Esophagus squamous epithelium (tissue), 5 donors: ENCODE results near the gene NMNAT1. TPM values are rescaled to one million over a fixed set of nuclear protein-coding genes. Genes with fewer than 3 reads are reported as not detected.

Experiments
- DNase-seq: peaks from one replicate; lab custom pipeline; 2025; lab: John Stamatoyannopoulos, UW
- H3K27ac ChIP-seq, 4 donors: fragments of 200-600 bp; sonication (generic); one replicate each; pipeline ENCODE4 v1.5.1; 2016 to 2019; ENCODE audit warnings: mild to moderate bottlenecking in 1 of 4
- H3K27me3 ChIP-seq, 4 donors: fragments of 200-600 bp; sonication (generic); 1 replicate in 3 of 4; 2 replicates in 1 of 4; pipeline versions ENCODE4 v1.5.1 to v1.6.0; 2017 to 2021; ENCODE audit warnings: antibody characterized with exemption in 1 of 4
- H3K36me3 ChIP-seq, 3 donors: fragments of 200-600 bp; sonication (generic); one replicate each; pipeline ENCODE4 v1.5.1; 2016 to 2019
- H3K4me1 ChIP-seq, 3 donors: fragments of 200-600 bp; sonication (generic); one replicate each; pipeline ENCODE4 v1.5.1; 2017 to 2019
- H3K4me3 ChIP-seq, 4 donors: fragments of 200-600 bp; sonication (generic); 1 replicate in 3 of 4; 2 replicates in 1 of 4; pipeline ENCODE4 v1.5.1; 2016 to 2019; ENCODE audit warnings: mild to moderate bottlenecking in 2 of 4, moderate library complexity in 1 of 4
- H3K9me3 ChIP-seq, 3 donors: fragments of 200-600 bp; sonication (generic); one replicate each; pipeline ENCODE4 v1.5.1; 2016 to 2019
- POLR2A ChIP-seq, 4 donors: fragments of 450-650 bp; IDR thresholded peaks; one replicate each; pipeline ENCODE4 v1.6.1; 2017; ENCODE audit warnings: antibody characterized with exemption in 4 of 4, mild to moderate bottlenecking in 4 of 4, moderate library complexity in 3 of 4
- WGBS, 2 donors: methylation state at CpG; one replicate each; pipeline ENCODE4 v1.1.5; 2018; 5-methylcytosine and 5-hydroxymethylcytosine counted together
- intact Hi-C: fragments of 100-400 bp; cut with DNase I; formaldehyde crosslinking; loops from one replicate; pipeline ENCODE4 v1.15.0; 2022
- total RNA-seq, 4 donors: library from RNA; depleted of rRNA; stranded (reverse); fragments of >200 nt; gene quantifications; one replicate each; pipeline ENCODE4 v1.1.0, GENCODE V29; 2016
- TF ChIP-seq, protein P1 (sequence below), 6 experiments: fragments of 450-650 bp in 4 of 6; fragments of 200-600 bp in 2 of 6; sonication (generic) in 2 of 6; IDR thresholded peaks; one replicate each; pipeline ENCODE4 v1.5.1; 2016 to 2019; ENCODE audit warnings: antibody characterized with exemption in 6 of 6, mild to moderate bottlenecking in 4 of 6, moderate library complexity in 4 of 6
- donor health status: DM: yes; HTN: yes; CAD: no.

The NMNAT1 gene
- total RNA-seq, 4 donors from 2014 or later: 3.9 to 7.9 (median 6.0) TPM

DNA sequence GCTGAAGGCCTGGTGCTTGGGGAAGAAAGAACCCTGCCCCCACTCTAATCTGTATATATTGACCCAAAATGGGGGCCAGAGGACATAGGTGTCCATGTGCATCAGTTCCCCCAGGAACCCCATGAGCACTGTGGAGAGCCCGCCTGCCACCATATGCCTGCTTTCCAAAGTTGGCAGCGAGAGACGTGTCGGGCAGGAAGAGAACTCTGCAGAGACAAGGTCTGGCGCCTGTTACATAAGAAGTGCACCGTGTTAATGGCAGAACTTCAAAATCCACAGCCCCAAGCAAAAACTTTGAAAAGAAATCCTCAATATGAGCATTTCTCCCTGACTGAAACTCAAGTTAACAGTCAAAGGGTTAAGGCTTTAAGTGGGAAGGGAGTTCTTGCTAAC is 41.2 kb upstream of the NMNAT1 start:
- Histone ChIP-seq H3K9me3 (no peaks in the 10 kb centered on the region), H3K4me3 (no peak overlapping the region), H3K27ac (peak overlapping the region; percentile 42 to 84 (median 80)), H3K36me3 (no peaks in the 10 kb centered on the region), H3K27me3 (no peaks in the 10 kb centered on the region), H3K4me1 (peaks cover 12 to 96% (median 29%) of the 10 kb centered on the region in 3 donors)
- WGBS, 2 donors: 25 to 47% methylated on average over 4 to 6 of the region's 6 CpGs
- TF ChIP-seq, protein P1, sequence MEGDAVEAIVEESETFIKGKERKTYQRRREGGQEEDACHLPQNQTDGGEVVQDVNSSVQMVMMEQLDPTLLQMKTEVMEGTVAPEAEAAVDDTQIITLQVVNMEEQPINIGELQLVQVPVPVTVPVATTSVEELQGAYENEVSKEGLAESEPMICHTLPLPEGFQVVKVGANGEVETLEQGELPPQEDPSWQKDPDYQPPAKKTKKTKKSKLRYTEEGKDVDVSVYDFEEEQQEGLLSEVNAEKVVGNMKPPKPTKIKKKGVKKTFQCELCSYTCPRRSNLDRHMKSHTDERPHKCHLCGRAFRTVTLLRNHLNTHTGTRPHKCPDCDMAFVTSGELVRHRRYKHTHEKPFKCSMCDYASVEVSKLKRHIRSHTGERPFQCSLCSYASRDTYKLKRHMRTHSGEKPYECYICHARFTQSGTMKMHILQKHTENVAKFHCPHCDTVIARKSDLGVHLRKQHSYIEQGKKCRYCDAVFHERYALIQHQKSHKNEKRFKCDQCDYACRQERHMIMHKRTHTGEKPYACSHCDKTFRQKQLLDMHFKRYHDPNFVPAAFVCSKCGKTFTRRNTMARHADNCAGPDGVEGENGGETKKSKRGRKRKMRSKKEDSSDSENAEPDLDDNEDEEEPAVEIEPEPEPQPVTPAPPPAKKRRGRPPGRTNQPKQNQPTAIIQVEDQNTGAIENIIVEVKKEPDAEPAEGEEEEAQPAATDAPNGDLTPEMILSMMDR (IDR thresholded peaks at IDR 0.05): no peak
- TF ChIP-seq POLR2A (IDR thresholded peaks at IDR 0.05): no peak
- DNase-seq: no peak
- intact Hi-C loops: no loop called here

DNA sequence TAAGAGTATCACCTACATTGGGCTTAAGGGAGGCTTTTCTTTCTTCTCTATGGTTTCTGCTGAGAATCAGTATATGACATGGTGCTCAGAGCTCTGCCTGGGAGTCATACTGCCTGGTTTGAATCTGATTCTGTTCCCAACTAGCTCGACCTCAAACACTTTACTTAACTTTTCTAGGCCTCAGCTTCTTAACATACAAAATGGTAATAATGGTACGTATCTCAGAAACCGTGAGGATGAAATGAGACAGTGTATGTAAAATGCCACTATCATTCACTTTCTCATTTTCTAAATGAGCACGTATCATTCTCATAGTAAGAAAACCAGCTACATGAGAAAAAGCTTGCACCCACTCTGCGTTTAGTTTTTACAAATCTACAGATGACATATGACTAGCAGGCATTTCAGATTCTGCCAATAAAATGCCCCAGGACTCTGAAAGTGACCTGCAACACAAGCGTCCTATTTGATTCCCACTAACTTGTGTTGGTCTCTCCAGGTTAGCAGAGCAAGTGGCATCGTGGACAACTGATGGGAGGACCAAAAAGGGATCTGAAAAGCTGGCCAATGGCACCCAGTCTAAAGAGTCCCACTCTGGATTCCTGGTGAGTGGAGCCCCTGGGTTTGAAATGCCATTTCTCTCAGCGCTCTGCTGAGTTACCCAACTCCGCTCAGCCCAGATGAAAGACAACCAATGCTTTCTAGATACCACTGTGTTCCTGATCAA is 39.3 kb upstream of the NMNAT1 start:
- intact Hi-C loops: no loop called here
- Histone ChIP-seq H3K27ac (peak overlapping the region in 2 of 4 donors; percentile 62 to 84), H3K27me3 (no peaks in the 10 kb centered on the region), H3K36me3 (no peaks in the 10 kb centered on the region), H3K9me3 (no peaks in the 10 kb centered on the region), H3K4me1 (peaks cover 19 to 100% (median 37%) of the 10 kb centered on the region in 3 donors), H3K4me3 (no peak overlapping the region)
- TF ChIP-seq POLR2A (IDR thresholded peaks at IDR 0.05): no peak
- TF ChIP-seq, protein P1 (IDR thresholded peaks at IDR 0.05): no peak
- DNase-seq: no peak
- WGBS, 2 donors: 72 to 82% methylated on average over 7 to 8 of the region's 9 CpGs

DNA sequence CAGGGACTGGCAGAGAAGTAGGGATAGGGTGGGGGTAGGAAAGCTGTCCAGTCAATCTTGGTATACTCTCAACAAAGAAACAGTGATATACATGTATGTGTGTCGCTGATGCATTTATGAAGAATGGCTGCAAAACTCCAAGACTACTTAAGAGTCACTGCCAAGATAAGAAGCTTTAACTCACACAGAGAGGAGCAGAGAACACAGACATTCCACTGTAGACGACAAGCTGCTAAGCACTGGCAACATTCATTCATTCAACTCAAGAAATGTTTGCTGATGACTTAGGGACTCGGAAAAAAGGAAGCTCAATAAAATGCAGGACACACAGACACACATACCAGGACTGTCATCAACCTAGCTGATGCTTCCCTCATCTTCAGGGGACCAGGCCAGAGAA is 38.7 kb upstream of the NMNAT1 start:
- Histone ChIP-seq H3K9me3 (no peaks in the 10 kb centered on the region), H3K27ac (no peak overlapping the region), H3K4me1 (peaks cover 25 to 100% (median 43%) of the 10 kb centered on the region in 3 donors), H3K4me3 (no peak overlapping the region), H3K36me3 (no peaks in the 10 kb centered on the region), H3K27me3 (no peaks in the 10 kb centered on the region)
- no peak for DNase-seq
- no peak for TF ChIP-seq POLR2A (IDR thresholded peaks at IDR 0.05)
- TF ChIP-seq, protein P1 (IDR thresholded peaks at IDR 0.05): no peak
- intact Hi-C loops: no loop called here
- 62 to 72% methylated on average over 3 of the region's 3 CpGs for WGBS, 2 donors

DNA sequence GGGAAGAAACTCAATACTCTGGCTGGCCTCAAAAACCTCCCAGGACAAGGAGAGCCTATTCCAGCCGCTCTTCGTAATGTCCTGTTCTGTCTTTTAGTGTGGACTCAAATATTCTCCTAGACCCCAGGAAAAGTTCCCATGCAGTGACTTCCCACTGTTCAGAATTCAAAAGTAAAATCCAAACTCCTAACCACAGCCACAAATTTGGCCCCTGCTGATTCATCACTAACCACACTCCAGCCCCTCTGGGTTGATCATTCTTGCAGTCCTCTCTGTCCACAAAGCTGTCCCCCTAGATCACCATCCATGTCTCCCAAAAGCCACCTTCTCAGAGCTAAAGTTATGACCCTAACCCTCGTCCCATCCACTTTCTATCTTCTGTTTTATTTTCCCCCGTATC is 38.3 kb upstream of the NMNAT1 start:
- H3K27me3 ChIP-seq: no peaks in the 10 kb centered on the region
- H3K27ac ChIP-seq: no peak overlapping the region
- intact Hi-C loops: no loop called here
- DNase-seq: no peak
- 64 to 72% methylated on average over 4 of the region's 4 CpGs for WGBS, 2 donors
- H3K4me1 ChIP-seq: peaks cover 26 to 96% (median 40%) of the 10 kb centered on the region in 3 donors
- TF ChIP-seq, protein P1 (IDR thresholded peaks at IDR 0.05): no peak
- TF ChIP-seq POLR2A (IDR thresholded peaks at IDR 0.05): no peak
- no peaks in the 10 kb centered on the region for H3K9me3 ChIP-seq
- no peak overlapping the region for H3K4me3 ChIP-seq
- H3K36me3 ChIP-seq: no peaks in the 10 kb centered on the region

DNA sequence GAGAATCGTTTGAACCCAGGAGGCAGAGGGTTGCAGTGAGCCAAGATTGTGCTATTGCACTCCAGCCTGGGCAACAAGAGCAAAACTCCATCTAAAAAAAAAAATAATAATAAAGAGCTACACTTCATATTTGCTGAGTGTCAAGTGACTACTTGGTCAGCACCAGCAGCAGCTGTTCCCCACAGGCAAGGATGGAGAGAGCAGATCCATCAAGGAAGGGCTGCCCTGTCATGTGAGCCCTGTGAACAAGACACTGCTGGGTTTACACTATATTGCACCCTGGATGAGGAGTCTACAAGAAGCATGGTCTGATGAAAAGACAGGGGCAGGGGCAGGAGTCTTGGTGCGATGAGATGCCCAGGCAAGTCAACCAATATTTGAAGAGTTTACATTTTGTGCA is 36.8 kb upstream of the NMNAT1 start:
- Histone ChIP-seq H3K9me3 (no peaks in the 10 kb centered on the region), H3K36me3 (no peaks in the 10 kb centered on the region), H3K27me3 (no peaks in the 10 kb centered on the region), H3K27ac (no peak overlapping the region), H3K4me3 (no peak overlapping the region), H3K4me1 (peaks cover 23 to 89% (median 31%) of the 10 kb centered on the region in 3 donors)
- intact Hi-C loops: no loop called here
- no peak for DNase-seq
- TF ChIP-seq, protein P1 (IDR thresholded peaks at IDR 0.05): no peak
- no peak for TF ChIP-seq POLR2A (IDR thresholded peaks at IDR 0.05)
- 82% methylated on average over 2 of the region's 2 CpGs for WGBS, 2 donors
